ENCODE results near the gene CFAP410.

Gene CFAP410

GRCh38 chr21:44290327-44291077, 48.7 kb downstream of the CFAP410 start:
- TF ChIP-seq, protein P1, sequence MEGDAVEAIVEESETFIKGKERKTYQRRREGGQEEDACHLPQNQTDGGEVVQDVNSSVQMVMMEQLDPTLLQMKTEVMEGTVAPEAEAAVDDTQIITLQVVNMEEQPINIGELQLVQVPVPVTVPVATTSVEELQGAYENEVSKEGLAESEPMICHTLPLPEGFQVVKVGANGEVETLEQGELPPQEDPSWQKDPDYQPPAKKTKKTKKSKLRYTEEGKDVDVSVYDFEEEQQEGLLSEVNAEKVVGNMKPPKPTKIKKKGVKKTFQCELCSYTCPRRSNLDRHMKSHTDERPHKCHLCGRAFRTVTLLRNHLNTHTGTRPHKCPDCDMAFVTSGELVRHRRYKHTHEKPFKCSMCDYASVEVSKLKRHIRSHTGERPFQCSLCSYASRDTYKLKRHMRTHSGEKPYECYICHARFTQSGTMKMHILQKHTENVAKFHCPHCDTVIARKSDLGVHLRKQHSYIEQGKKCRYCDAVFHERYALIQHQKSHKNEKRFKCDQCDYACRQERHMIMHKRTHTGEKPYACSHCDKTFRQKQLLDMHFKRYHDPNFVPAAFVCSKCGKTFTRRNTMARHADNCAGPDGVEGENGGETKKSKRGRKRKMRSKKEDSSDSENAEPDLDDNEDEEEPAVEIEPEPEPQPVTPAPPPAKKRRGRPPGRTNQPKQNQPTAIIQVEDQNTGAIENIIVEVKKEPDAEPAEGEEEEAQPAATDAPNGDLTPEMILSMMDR (IDR thresholded peaks at IDR 0.05; ENCODE audit: insufficient read depth, low read depth, low read length, missing control alignments) = no peak
- H3K4me3 ChIP-seq (ENCODE audit: low read depth, low read length) = no peak overlapping the region
- DNase-seq (ENCODE audit: low read depth) = no peak

- H3K4me3 ChIP-seq (ENCODE audit: low read depth, low read length) = no peak overlapping the region
- DNase-seq (ENCODE audit: low read depth) = no peak
- TF ChIP-seq, protein P1 (IDR thresholded peaks at IDR 0.05; ENCODE audit: insufficient read depth, low read depth, low read length, missing control alignments) = no peak
Measured at GRCh38 chr21:44289381-44290010, 49.7 kb downstream of the CFAP410 start.

DNA sequence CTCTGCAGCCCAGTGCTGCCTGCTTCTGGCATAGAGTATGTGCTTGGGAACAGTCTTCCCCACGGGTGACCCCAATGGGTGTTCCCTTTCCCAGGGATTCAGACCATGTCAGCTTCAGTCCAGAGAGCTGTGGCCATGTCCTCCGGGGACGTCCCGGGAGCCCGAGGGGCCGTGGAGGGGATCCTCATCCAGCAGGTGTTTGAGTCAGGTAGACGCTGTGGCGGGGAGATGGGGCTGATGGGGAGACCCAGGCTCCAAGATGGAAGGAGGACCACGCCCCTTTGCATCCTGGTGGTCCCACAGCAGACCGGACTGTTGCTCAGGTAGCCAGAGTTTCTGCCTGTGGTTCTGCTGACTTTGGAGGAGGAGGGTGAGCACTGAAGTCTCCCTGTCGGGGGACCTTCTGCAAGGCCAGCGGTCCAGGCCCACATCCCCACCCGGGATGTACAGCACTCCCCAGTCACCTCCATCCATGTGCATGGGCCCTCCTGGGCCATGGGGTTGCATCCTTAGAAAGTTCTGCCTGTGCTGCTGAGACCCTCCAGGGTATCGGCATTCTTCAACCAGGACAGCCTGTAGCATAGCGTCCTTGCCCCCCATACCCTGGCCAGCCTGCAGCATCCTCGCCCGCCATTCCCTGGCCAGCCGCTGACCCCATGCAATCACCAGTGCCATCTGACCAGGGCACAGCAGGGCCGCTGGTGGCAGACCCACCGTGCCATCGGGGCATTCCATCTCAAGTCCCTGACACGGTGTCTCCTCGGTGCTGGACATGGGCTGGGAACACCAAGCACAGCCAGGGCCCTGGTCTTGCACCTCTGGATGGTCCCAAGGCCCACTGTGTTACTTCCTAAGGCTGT, 50.7 kb downstream of the CFAP410 start:
- H3K4me3 ChIP-seq (ENCODE audit: low read depth, low read length) = no peak overlapping the region
- TF ChIP-seq, protein P1 (IDR thresholded peaks at IDR 0.05; ENCODE audit: insufficient read depth, low read depth, low read length, missing control alignments) = no peak
- DNase-seq (ENCODE audit: low read depth) = no peak

DNA sequence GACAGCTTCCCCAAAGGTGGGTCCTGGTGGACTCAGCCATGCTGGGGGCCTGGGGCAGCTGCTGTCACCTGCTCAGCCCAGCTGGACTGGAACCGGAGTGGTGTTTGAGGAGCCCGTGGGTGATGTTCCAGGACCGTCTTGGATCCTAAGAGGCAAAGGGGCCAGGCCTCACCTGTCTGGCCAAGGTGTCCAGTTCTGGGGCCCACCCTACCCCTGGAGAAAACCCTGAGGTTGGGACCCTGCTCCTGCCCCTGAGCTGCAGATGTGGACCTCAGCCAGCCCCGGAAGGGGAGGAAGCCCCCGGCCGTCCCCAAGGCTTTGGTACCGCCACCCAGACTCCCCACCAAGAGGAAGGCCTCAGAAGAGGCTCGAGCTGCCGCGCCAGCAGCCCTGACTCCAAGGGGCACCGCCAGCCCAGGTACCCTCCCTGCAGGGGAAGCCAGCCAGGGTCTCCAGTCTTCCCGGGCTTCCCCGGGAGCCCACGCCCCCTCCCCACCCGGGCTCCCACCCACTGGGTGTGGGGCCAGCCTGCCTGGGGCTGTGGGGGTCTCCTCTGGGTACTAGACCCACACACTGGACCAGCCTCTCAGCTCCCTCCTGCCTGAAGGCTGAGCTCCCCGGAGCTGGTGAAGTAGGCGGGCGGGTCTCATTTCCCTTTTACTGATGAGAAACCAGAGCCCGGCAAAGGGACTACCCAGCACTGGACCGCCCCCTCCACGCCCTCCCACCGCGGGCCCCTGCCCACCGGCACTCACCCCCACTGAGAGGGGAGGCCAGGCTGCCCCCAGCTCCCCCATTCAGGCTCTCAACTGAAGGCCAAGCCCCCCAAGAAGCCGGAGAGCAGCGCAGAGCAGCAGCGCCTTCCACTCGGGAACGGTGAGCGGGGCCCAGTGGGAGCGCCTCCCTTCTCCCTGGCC, 52.2 kb downstream of the CFAP410 start:
- DNase-seq (ENCODE audit: low read depth) = no peak
- TF ChIP-seq, protein P1 (IDR thresholded peaks at IDR 0.05; ENCODE audit: insufficient read depth, low read depth, low read length, missing control alignments) = no peak

GRCh38 chr21:44286086-44286715, 53.0 kb downstream of the CFAP410 start:
- no peak for DNase-seq (ENCODE audit: low read depth)
- TF ChIP-seq, protein P1 (IDR thresholded peaks at IDR 0.05; ENCODE audit: insufficient read depth, low read depth, low read length, missing control alignments) = no peak
- H3K4me3 ChIP-seq (ENCODE audit: low read depth, low read length) = no peak overlapping the region

More for the DNA sequence above, 52.2 kb downstream of the CFAP410 start:
- H3K4me3 ChIP-seq (ENCODE audit: low read depth, low read length) = no peak overlapping the region

Data from GM12865 (cell line).